ENCODE measurements around the gene KIAA0586.
A peak's percentile ranks its signal among the peaks of the same experiment; 100 is the strongest.
"Not testable (repeated sequence)": the region's sequence is repeated elsewhere in the genome, so short reads cannot be mapped to it uniquely, and the experiment has no call there.

KIAA0586 gene

GRCh38 chr14:58464652-58465051 is 37.1 kb downstream of the KIAA0586 start:
- DNase-seq (ENCODE audit: low spot score) = no peak

- no peak for DNase-seq (ENCODE audit: low spot score)
These were observed 37.9 kb downstream of the KIAA0586 start for GRCh38 chr14:58465421-58465820.

GRCh38 chr14:58466459-58466858 is 38.9 kb downstream of the KIAA0586 start:
- DNase-seq (ENCODE audit: low spot score) = no peak

GRCh38 chr14:58467575-58467974 is 40.1 kb downstream of the KIAA0586 start:
- no peak for DNase-seq (ENCODE audit: low spot score)

GRCh38 chr14:58469309-58469708 is 41.8 kb downstream of the KIAA0586 start:
- no peak for DNase-seq (ENCODE audit: low spot score)

GRCh38 chr14:58476320-58476719 is 48.8 kb downstream of the KIAA0586 start:
- DNase-seq (ENCODE audit: low spot score) = no peak

- DNase-seq (ENCODE audit: low spot score) = no peak
These were observed 50.1 kb downstream of the KIAA0586 start for GRCh38 chr14:58477653-58478052.

GRCh38 chr14:58478329-58478728 is 50.8 kb downstream of the KIAA0586 start:
- DNase-seq (ENCODE audit: low spot score) = not testable (repeated sequence)

- DNase-seq (ENCODE audit: low spot score) = no peak
These were observed 52.5 kb downstream of the KIAA0586 start for GRCh38 chr14:58479975-58480374.

- DNase-seq (ENCODE audit: low spot score) = no peak
These were observed 56.7 kb downstream of the KIAA0586 start for GRCh38 chr14:58484176-58484575.

- DNase-seq (ENCODE audit: low spot score) = peak; percentile 12
These were observed 61.0 kb downstream of the KIAA0586 start for GRCh38 chr14:58488550-58488949.

GRCh38 chr14:58491593-58491992 is 64.1 kb downstream of the KIAA0586 start:
- DNase-seq (ENCODE audit: low spot score) = no peak

GRCh38 chr14:58492044-58492443 is 64.5 kb downstream of the KIAA0586 start:
- no peak for DNase-seq (ENCODE audit: low spot score)

GRCh38 chr14:58501214-58501816 is 73.8 kb downstream of the KIAA0586 start:
- DNase-seq (ENCODE audit: low spot score) = peak; percentile 84

GRCh38 chr14:58513272-58513671 is 85.8 kb downstream of the KIAA0586 start:
- no peak for DNase-seq (ENCODE audit: low spot score)

- DNase-seq (ENCODE audit: low spot score) = no peak
These were observed 90.1 kb downstream of the KIAA0586 start for GRCh38 chr14:58517592-58517991.

- DNase-seq (ENCODE audit: low spot score) = not testable (repeated sequence)
These were observed 98.2 kb downstream of the KIAA0586 start for GRCh38 chr14:58525691-58526090.

GRCh38 chr14:58533446-58533845 is 105.9 kb downstream of the KIAA0586 start:
- DNase-seq (ENCODE audit: low spot score) = peak; percentile 88

GRCh38 chr14:58535044-58535443 is 107.5 kb downstream of the KIAA0586 start:
- DNase-seq (ENCODE audit: low spot score) = no peak

- no peak for DNase-seq (ENCODE audit: low spot score)
These were observed 109.5 kb downstream of the KIAA0586 start for GRCh38 chr14:58537004-58537403.

- no peak for DNase-seq (ENCODE audit: low spot score)
These were observed 113.5 kb downstream of the KIAA0586 start for GRCh38 chr14:58540749-58541632.

GRCh38 chr14:58541633-58542022 is 114.1 kb downstream of the KIAA0586 start:
- DNase-seq (ENCODE audit: low spot score) = no peak

- DNase-seq (ENCODE audit: low spot score) = no peak
These were observed 115.7 kb downstream of the KIAA0586 start for GRCh38 chr14:58543253-58543652.
